GM18499 (cell line): Measurements from ENCODE around the gene GHRHR.
A peak's percentile ranks its signal among the peaks of the same experiment; 100 is the strongest.

Experiments
- ATAC-seq: cut with Tn5 transposase; IDR thresholded peaks from one replicate; pipeline ENCODE4 v1.9.1; 2021; ENCODE audit warnings: moderate number of reproducible peaks; ENCODE audit not compliant: insufficient read depth, unreplicated experiment

GHRHR gene

GRCh38 chr7:30927559-30927958, 36.2 kb upstream of the GHRHR start:
- ATAC-seq: no peak

GRCh38 chr7:30928254-30928872, 35.4 kb upstream of the GHRHR start:
- no peak for ATAC-seq

GRCh38 chr7:30929686-30930085, 34.1 kb upstream of the GHRHR start:
- no peak for ATAC-seq

GRCh38 chr7:30930621-30931020, 33.1 kb upstream of the GHRHR start:
- no peak for ATAC-seq

- no peak for ATAC-seq
These were observed 32.4 kb upstream of the GHRHR start for GRCh38 chr7:30931161-30931928.

GRCh38 chr7:30931929-30932540, 31.7 kb upstream of the GHRHR start:
- ATAC-seq: no peak

GRCh38 chr7:30932562-30932961, 31.2 kb upstream of the GHRHR start:
- no peak for ATAC-seq

GRCh38 chr7:30933124-30933974, 30.4 kb upstream of the GHRHR start:
- ATAC-seq: no peak

GRCh38 chr7:30934225-30934624, 29.5 kb upstream of the GHRHR start:
- no peak for ATAC-seq

- no peak for ATAC-seq
These were observed 28.8 kb upstream of the GHRHR start for GRCh38 chr7:30934732-30935568.

GRCh38 chr7:30935569-30935877, 28.2 kb upstream of the GHRHR start:
- no peak for ATAC-seq

GRCh38 chr7:30936650-30937245, 27.0 kb upstream of the GHRHR start:
- no peak for ATAC-seq

GRCh38 chr7:30937416-30937815, 26.3 kb upstream of the GHRHR start:
- no peak for ATAC-seq

- peak; percentile 58 for ATAC-seq
These were observed 25.1 kb upstream of the GHRHR start for GRCh38 chr7:30938435-30939316.

GRCh38 chr7:30941582-30942323, 22.0 kb upstream of the GHRHR start:
- no peak for ATAC-seq

GRCh38 chr7:30950197-30950596, 13.6 kb upstream of the GHRHR start:
- no peak for ATAC-seq

- no peak for ATAC-seq
These were observed 8.8 kb upstream of the GHRHR start for GRCh38 chr7:30954914-30955313.

GRCh38 chr7:30956704-30957103, 7.0 kb upstream of the GHRHR start:
- ATAC-seq: no peak
